ENCODE measurements around the gene HOXA7. TPM values are rescaled to one million over a fixed set of nuclear protein-coding genes. Genes with fewer than 3 reads are reported as not detected.
A peak's percentile ranks its signal among the peaks of the same experiment; 100 is the strongest.

The HOXA7 gene
- 3.4 and 6.6 TPM in 2 replicates for total RNA-seq (2014; rRNA removed; shearing (Covaris generic))
- polyA plus RNA-seq (2016; fragmentation: Nextera tagmentation; extraction: Ambion mirVana): 14.3 and 15.8 TPM in 2 replicates

- WGBS, 2 experiments (ENCODE audit: low coverage in 1 of 2, low lambda C conversion rate in 2 of 2, missing lambda C conversion rate in 2 of 2): 1% methylated on average over 26 to 33 of the region's 33 CpGs
- peak within 1 kb of the TSS; percentile 88 for H3K4me3 ChIP-seq
- DNase-seq: peak; percentile 91
These were observed at the start of gene HOXA7 for GRCh38 chr7:27156508-27156898. TSS of gene HOXA7 (minus strand) at chr7:27156675. CDS start at chr7:27156545, 130 bp downstream.

GRCh38 chr7:27205325-27206280, 49.1 kb upstream of the HOXA7 start:
- H3F3A ChIP-seq (ENCODE audit: insufficient read depth): peaks cover 5% of the 10 kb centered on the region; the same call in 1 of the 2 replicates
- WGBS, 2 experiments (ENCODE audit: low coverage in 1 of 2, low lambda C conversion rate in 2 of 2, missing lambda C conversion rate in 2 of 2): 43 to 50% methylated on average over 52 of the region's 52 CpGs
- in situ Hi-C loops (cut with MboI): loop anchor here (10.0 kb wide), 3 partner anchors 379 to 719 kb away; no protein-coding TSS in a partner anchor
- H3K9me3 ChIP-seq (ENCODE audit: low read depth): no peaks in the 10 kb centered on the region
- no peaks in the 10 kb centered on the region for H4K20me1 ChIP-seq (ENCODE audit: insufficient read depth)
- peak; percentile 18 for DNase-seq
- no peak overlapping the region for H3K27ac ChIP-seq
- H3K4me2 ChIP-seq (ENCODE audit: unreplicated experiment): peak overlapping the region; percentile 69
- H2AFZ ChIP-seq: peak overlapping the region; percentile 76
- H3K36me3 ChIP-seq (ENCODE audit: low read depth): no peaks in the 10 kb centered on the region
- TF ChIP-seq EZH2phosphoT487 (IDR thresholded peaks at IDR 0.05; ENCODE audit: insufficient read depth, low read depth) (no peak), EZH2 (IDR thresholded peaks at IDR 0.05; ENCODE audit: insufficient read depth, poor library complexity, severe bottlenecking) (no peak)
- H3K9me2 ChIP-seq (ENCODE audit: insufficient read depth): no peaks in the 10 kb centered on the region
- peak overlapping the region; percentile 13; the same call in 1 of the 2 replicates for H3K9ac ChIP-seq
- H3K4me1 ChIP-seq (ENCODE audit: insufficient read depth): no peaks in the 10 kb centered on the region
- peaks cover 28% of the 10 kb centered on the region for H3K27me3 ChIP-seq (replicated peaks; ENCODE audit: insufficient read depth)
- no peaks in the 10 kb centered on the region for H3K79me2 ChIP-seq (ENCODE audit: insufficient read depth)
- H3K4me3 ChIP-seq: peak overlapping the region; percentile 61

More at GRCh38 chr7:27156508-27156898, at the start of gene HOXA7:
- Histone ChIP-seq H3K79me2 (ENCODE audit: insufficient read depth) (peaks cover 48% of the 10 kb centered on the region), H3K27ac (peak within 1 kb of the TSS; percentile 49), H3K4me1 (ENCODE audit: insufficient read depth) (peaks cover 12% of the 10 kb centered on the region), H3K9ac (peak within 1 kb of the TSS; percentile 80), H3K36me3 (ENCODE audit: low read depth) (no peaks in the 10 kb centered on the region), H3F3A (ENCODE audit: insufficient read depth) (peaks cover 12% of the 10 kb centered on the region; the same call in 1 of the 2 replicates), H2AFZ (peak within 1 kb of the TSS; percentile 96), H3K9me2 (ENCODE audit: insufficient read depth) (no peaks in the 10 kb centered on the region), H3K27me3 (replicated peaks; ENCODE audit: insufficient read depth) (no peaks in the 10 kb centered on the region), H3K4me2 (ENCODE audit: unreplicated experiment) (peak within 1 kb of the TSS; percentile 93), H3K9me3 (ENCODE audit: low read depth) (no peaks in the 10 kb centered on the region), H4K20me1 (ENCODE audit: insufficient read depth) (no peaks in the 10 kb centered on the region)
- in situ Hi-C loops (cut with MboI): loop anchor here (10.0 kb wide), 3 partner anchors 302 to 1292 kb away; no protein-coding TSS in a partner anchor
- TF ChIP-seq EZH2 (IDR thresholded peaks at IDR 0.05; ENCODE audit: insufficient read depth, poor library complexity, severe bottlenecking) (no peak), EZH2phosphoT487 (IDR thresholded peaks at IDR 0.05; ENCODE audit: insufficient read depth, low read depth) (no peak)

GRCh38 chr7:27204851-27205322, 48.4 kb upstream of the HOXA7 start:
- H4K20me1 ChIP-seq (ENCODE audit: insufficient read depth): no peaks in the 10 kb centered on the region
- peak; percentile 64 for DNase-seq
- no peak for TF ChIP-seq EZH2phosphoT487 (IDR thresholded peaks at IDR 0.05; ENCODE audit: insufficient read depth, low read depth)
- TF ChIP-seq EZH2 (IDR thresholded peaks at IDR 0.05; ENCODE audit: insufficient read depth, poor library complexity, severe bottlenecking): no peak
- no peaks in the 10 kb centered on the region for H3K9me2 ChIP-seq (ENCODE audit: insufficient read depth)
- peak overlapping the region; percentile 69 for H3K4me2 ChIP-seq (ENCODE audit: unreplicated experiment)
- peaks cover 28% of the 10 kb centered on the region for H3K27me3 ChIP-seq (replicated peaks; ENCODE audit: insufficient read depth)
- no peaks in the 10 kb centered on the region for H3K9me3 ChIP-seq (ENCODE audit: low read depth)
- peak overlapping the region; percentile 61 for H3K4me3 ChIP-seq
- in situ Hi-C loops (cut with MboI): loop anchor here (10.0 kb wide), 3 partner anchors 380 to 720 kb away; no protein-coding TSS in a partner anchor
- no peak overlapping the region for H3K27ac ChIP-seq
- peaks cover 5% of the 10 kb centered on the region; the same call in 1 of the 2 replicates for H3F3A ChIP-seq (ENCODE audit: insufficient read depth)
- no peaks in the 10 kb centered on the region for H3K79me2 ChIP-seq (ENCODE audit: insufficient read depth)
- no peaks in the 10 kb centered on the region for H3K4me1 ChIP-seq (ENCODE audit: insufficient read depth)
- peak overlapping the region; percentile 76 for H2AFZ ChIP-seq
- no peaks in the 10 kb centered on the region for H3K36me3 ChIP-seq (ENCODE audit: low read depth)
- WGBS, 2 experiments (ENCODE audit: low coverage in 1 of 2, low lambda C conversion rate in 2 of 2, missing lambda C conversion rate in 2 of 2): 11% methylated on average over 40 to 41 of the region's 41 CpGs
- H3K9ac ChIP-seq: peak overlapping the region; percentile 13; the same call in 1 of the 2 replicates

GRCh38 chr7:27203964-27204594, 47.6 kb upstream of the HOXA7 start:
- Histone ChIP-seq H3K36me3 (ENCODE audit: low read depth) (no peaks in the 10 kb centered on the region), H2AFZ (no peak overlapping the region), H3K27me3 (replicated peaks; ENCODE audit: insufficient read depth) (peaks cover 28% of the 10 kb centered on the region), H3F3A (ENCODE audit: insufficient read depth) (peaks cover 5% of the 10 kb centered on the region; the same call in 1 of the 2 replicates), H3K4me3 (no peak overlapping the region), H3K9me3 (ENCODE audit: low read depth) (no peaks in the 10 kb centered on the region), H3K27ac (no peak overlapping the region), H4K20me1 (ENCODE audit: insufficient read depth) (no peaks in the 10 kb centered on the region), H3K79me2 (ENCODE audit: insufficient read depth) (no peaks in the 10 kb centered on the region), H3K4me1 (ENCODE audit: insufficient read depth) (no peaks in the 10 kb centered on the region), H3K9me2 (ENCODE audit: insufficient read depth) (no peaks in the 10 kb centered on the region), H3K9ac (no peak overlapping the region), H3K4me2 (ENCODE audit: unreplicated experiment) (no peak overlapping the region)
- DNase-seq: no peak
- WGBS, 2 experiments (ENCODE audit: low coverage in 1 of 2, low lambda C conversion rate in 2 of 2, missing lambda C conversion rate in 2 of 2): 95% methylated on average over 4 of the region's 4 CpGs
- in situ Hi-C loops (cut with MboI): loop anchor here (10.0 kb wide), 3 partner anchors 381 to 721 kb away; no protein-coding TSS in a partner anchor
- TF ChIP-seq EZH2phosphoT487 (IDR thresholded peaks at IDR 0.05; ENCODE audit: insufficient read depth, low read depth): no peak
- TF ChIP-seq EZH2 (IDR thresholded peaks at IDR 0.05; ENCODE audit: insufficient read depth, poor library complexity, severe bottlenecking): no peak
